PC-9 (cell line): Measurements from ENCODE around the gene CNOT3. TPM values are rescaled to one million over a fixed set of nuclear protein-coding genes. Genes with fewer than 3 reads are reported as not detected.
"Not testable (repeated sequence)": the region's sequence is repeated elsewhere in the genome, so short reads cannot be mapped to it uniquely, and the experiment has no call there.

Source experiments
- BruUV-seq: library from RNA; stranded (reverse); fragments of 400-500 nt; replicated peaks from 2 replicates; lab custom pipeline; 2021; lab: Mats Ljungman, UMichigan
- CTCF ChIA-PET: fragments of 300-600 bp; sonication (Branson Sonifier 250); formaldehyde crosslinking; loops from one replicate; lab custom pipeline; 2022; ENCODE audit warnings: antibody characterized with exemption; lab: Charles Lee
- POLR2A ChIA-PET: fragments of 300-600 bp; sonication (Branson Sonifier 250); formaldehyde crosslinking; loops from one replicate; lab custom pipeline; 2022; ENCODE audit warnings: antibody characterized with exemption; ENCODE audit not compliant: unreplicated experiment; lab: Charles Lee
- DNase-seq, 2 experiments: peaks; one replicate each; pipeline versions ENCODE4 v3.0.0 to v3.0.0-alpha.2; 2015 to 2022; ENCODE audit warnings: mixed read lengths in 1 of 2
- H2AFZ ChIP-seq: fragments of 200-600 bp; sonication (generic); 2 replicates; pipeline ENCODE4 v1.8.1; 2017; ENCODE audit warnings: antibody characterized with exemption
- H3F3A ChIP-seq: fragments of 200-600 bp; sonication (generic); 2 replicates; pipeline ENCODE4 v1.8.1; 2017; ENCODE audit warnings: antibody characterized with exemption, mild to moderate bottlenecking, low read depth; ENCODE audit not compliant: insufficient read depth
- H3K27ac ChIP-seq: fragments of 200-600 bp; sonication (generic); 2 replicates; pipeline ENCODE4 v1.6.1; 2016; ENCODE audit warnings: mixed run types
- H3K27me3 ChIP-seq: fragments of 200-600 bp; sonication (generic); 2 replicates; pipeline ENCODE4 v1.6.1; 2016; ENCODE audit warnings: low read depth, mixed run types; ENCODE audit not compliant: insufficient read depth
- H3K36me3 ChIP-seq: fragments of 200-600 bp; sonication (generic); 2 replicates; pipeline ENCODE4 v1.6.1; 2016; ENCODE audit warnings: low read depth, mixed run types
- H3K4me1 ChIP-seq: fragments of 200-600 bp; sonication (generic); replicated peaks from 2 replicates; pipeline ENCODE4 v1.6.1; 2016; ENCODE audit warnings: mixed run types; ENCODE audit not compliant: insufficient read depth
- H3K4me2 ChIP-seq: fragments of 200-600 bp; sonication (generic); 2 replicates; pipeline ENCODE4 v1.6.1; 2017; ENCODE audit warnings: mixed run types
- H3K4me3 ChIP-seq: fragments of 200-600 bp; sonication (generic); 2 replicates; pipeline ENCODE4 v1.6.1; 2016; ENCODE audit warnings: mixed run types
- H3K79me2 ChIP-seq: fragments of 200-600 bp; sonication (generic); 2 replicates; pipeline ENCODE4 v1.6.1; 2017; ENCODE audit warnings: low read depth, mixed run types
- H3K9me2 ChIP-seq: fragments of 200-600 bp; sonication (generic); 2 replicates; pipeline ENCODE4 v1.8.1; 2017; ENCODE audit warnings: mild to moderate bottlenecking; ENCODE audit not compliant: insufficient read depth
- H3K9me3 ChIP-seq: fragments of 200-600 bp; sonication (generic); 2 replicates; pipeline ENCODE4 v1.8.1; 2016; ENCODE audit warnings: low read depth; ENCODE audit not compliant: insufficient read depth
- H4K20me1 ChIP-seq: fragments of 200-600 bp; sonication (generic); 2 replicates; pipeline ENCODE4 v1.8.1; 2017; ENCODE audit not compliant: insufficient read depth
- CTCF ChIP-seq: fragments of 200-600 bp; sonication (generic); conservative IDR thresholded peaks from 2 replicates; pipeline ENCODE4 v1.6.1; 2017; ENCODE audit warnings: mixed run types, antibody characterized with exemption, mild to moderate bottlenecking, moderate library complexity
- EZH2 ChIP-seq: fragments of 200-600 bp; sonication (generic); IDR thresholded peaks from 2 replicates; pipeline ENCODE4 v1.8.0; 2017; ENCODE audit warnings: antibody characterized with exemption, low read depth
- intact Hi-C: fragments of 100-400 bp; cut with micrococcal nuclease; formaldehyde crosslinking; loops from one replicate; pipeline ENCODE4 v1.10.0; 2022; ENCODE audit not compliant: unreplicated experiment
- total RNA-seq: library from RNA; stranded (reverse); gene quantifications from 2 replicates; pipeline ENCODE4 v1.2.3, GENCODE V29; 2021

CNOT3 gene
- total RNA-seq, 1 experiment from 2014 or later = 89.1 TPM

- BruUV-seq = no TSS peak
- TF ChIP-seq CTCF = no peak
- no peak for TF ChIP-seq EZH2
- no peak overlapping the region for H3K27ac ChIP-seq
- no peaks in the 10 kb centered on the region for H3K9me2 ChIP-seq
- H3K4me3 ChIP-seq = no peak overlapping the region
- no peak overlapping the region for H2AFZ ChIP-seq
- peaks cover 7% of the 10 kb centered on the region; the same call in 1 of the 2 replicates for H3F3A ChIP-seq
- H4K20me1 ChIP-seq = peaks cover 1% of the 10 kb centered on the region; the same call in 1 of the 2 replicates
- no peaks in the 10 kb centered on the region for H3K27me3 ChIP-seq
- peaks cover 15% of the 10 kb centered on the region for H3K36me3 ChIP-seq
- ChIA-PET POLR2A (interaction anchor here (0.7 to 0.8 kb wide), 2 partner anchors 33 to 316 kb away, joined by 9 to 13 read pairs; partner anchors contain the start of gene LENG1), CTCF (no interaction called here)
- peaks cover 15% of the 10 kb centered on the region for H3K4me1 ChIP-seq
- H3K9me3 ChIP-seq = no peaks in the 10 kb centered on the region
- H3K79me2 ChIP-seq = peaks cover 36% of the 10 kb centered on the region
- intact Hi-C loops = no loop called here
- peak overlapping the region; percentile 85; the same call in 1 of the 2 replicates for H3K4me2 ChIP-seq
- DNase-seq = no peak
These were observed 55.4 kb downstream of the CNOT3 start for GRCh38 chr19:54193011-54193410.

DNA sequence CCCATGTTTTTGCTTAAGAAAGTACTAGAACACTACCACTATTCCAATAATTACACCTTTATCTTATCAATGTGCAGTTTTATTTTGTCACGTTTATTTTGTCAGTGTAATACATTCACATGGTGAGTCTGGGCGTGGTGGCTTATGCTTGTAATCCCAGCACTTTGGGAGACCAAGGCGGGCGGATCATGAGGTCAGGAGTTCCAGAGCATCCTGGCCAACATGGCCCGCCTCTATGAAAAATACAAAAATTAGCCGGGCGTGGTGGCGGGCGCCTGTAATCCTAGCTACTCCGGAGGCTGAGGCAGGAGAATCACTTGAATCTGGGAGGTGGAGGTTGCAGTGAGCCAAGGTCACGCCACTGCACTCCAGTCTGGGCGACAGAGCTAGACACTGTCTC is 56.9 kb downstream of the CNOT3 start:
- CTCF ChIA-PET, POLR2A ChIA-PET: not testable (repeated sequence)

GRCh38 chr19:54196536-54196935 is 59.0 kb downstream of the CNOT3 start:
- H2AFZ ChIP-seq = no peak overlapping the region
- H3K79me2 ChIP-seq = peaks cover 33% of the 10 kb centered on the region
- H3K27ac ChIP-seq = no peak overlapping the region
- H3K4me1 ChIP-seq = peaks cover 14% of the 10 kb centered on the region
- H4K20me1 ChIP-seq = peaks cover 5% of the 10 kb centered on the region
- H3K4me2 ChIP-seq = no peak overlapping the region
- no peak for DNase-seq
- H3F3A ChIP-seq = peaks cover 15% of the 10 kb centered on the region
- no peak for TF ChIP-seq CTCF
- no peaks in the 10 kb centered on the region for H3K9me3 ChIP-seq
- ChIA-PET CTCF (no interaction called here), POLR2A (no interaction called here)
- no peaks in the 10 kb centered on the region for H3K27me3 ChIP-seq
- intact Hi-C loops = no loop called here
- H3K9me2 ChIP-seq = no peaks in the 10 kb centered on the region
- no TSS peak for BruUV-seq
- H3K4me3 ChIP-seq = no peak overlapping the region
- peaks cover 20% of the 10 kb centered on the region for H3K36me3 ChIP-seq

More for the DNA sequence above, 56.9 kb downstream of the CNOT3 start:
- H3F3A ChIP-seq, H3K9me2 ChIP-seq, H3K4me3 ChIP-seq, H3K4me2 ChIP-seq, H3K27ac ChIP-seq, BruUV-seq, intact Hi-C loops, H3K9me3 ChIP-seq, H4K20me1 ChIP-seq, H3K27me3 ChIP-seq, DNase-seq, H2AFZ ChIP-seq: not testable (repeated sequence)
- H3K79me2 ChIP-seq = peaks cover 25% of the 10 kb centered on the region
- peaks cover 14% of the 10 kb centered on the region for H3K4me1 ChIP-seq
- H3K36me3 ChIP-seq = peaks cover 15% of the 10 kb centered on the region

GRCh38 chr19:54197121-54197520 is 59.6 kb downstream of the CNOT3 start:
- Histone ChIP-seq H3K4me3 (no peak overlapping the region), H3K9me2 (no peaks in the 10 kb centered on the region), H3K4me2 (no peak overlapping the region), H3K27ac (no peak overlapping the region), H3K4me1 (peaks cover 17% of the 10 kb centered on the region), H3F3A (peaks cover 21% of the 10 kb centered on the region), H3K79me2 (peaks cover 33% of the 10 kb centered on the region), H3K27me3 (no peaks in the 10 kb centered on the region), H3K9me3 (no peaks in the 10 kb centered on the region), H3K36me3 (peaks cover 26% of the 10 kb centered on the region), H2AFZ (no peak overlapping the region), H4K20me1 (peaks cover 11% of the 10 kb centered on the region)
- CTCF ChIA-PET = no interaction called here
- TF ChIP-seq EZH2 = no peak
- TF ChIP-seq CTCF = no peak
- no TSS peak for BruUV-seq
- DNase-seq = no peak
- POLR2A ChIA-PET = no interaction called here
- intact Hi-C loops = no loop called here
